Femur (tissue), 1 donor: Measurements from ENCODE around the gene ASZ1.
"Not testable (repeated sequence)": the region's sequence is repeated elsewhere in the genome, so short reads cannot be mapped to it uniquely, and the experiment has no call there.

Experiments
- DNase-seq: peaks from one replicate; pipeline ENCODE4 v3.0.0-alpha.2; 2017

The ASZ1 gene, protein sequence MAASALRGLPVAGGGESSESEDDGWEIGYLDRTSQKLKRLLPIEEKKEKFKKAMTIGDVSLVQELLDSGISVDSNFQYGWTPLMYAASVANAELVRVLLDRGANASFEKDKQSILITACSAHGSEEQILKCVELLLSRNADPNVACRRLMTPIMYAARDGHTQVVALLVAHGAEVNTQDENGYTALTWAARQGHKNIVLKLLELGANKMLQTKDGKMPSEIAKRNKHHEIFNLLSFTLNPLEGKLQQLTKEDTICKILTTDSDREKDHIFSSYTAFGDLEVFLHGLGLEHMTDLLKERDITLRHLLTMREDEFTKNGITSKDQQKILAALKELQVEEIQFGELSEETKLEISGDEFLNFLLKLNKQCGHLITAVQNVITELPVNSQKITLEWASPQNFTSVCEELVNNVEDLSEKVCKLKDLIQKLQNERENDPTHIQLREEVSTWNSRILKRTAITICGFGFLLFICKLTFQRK

DNA sequence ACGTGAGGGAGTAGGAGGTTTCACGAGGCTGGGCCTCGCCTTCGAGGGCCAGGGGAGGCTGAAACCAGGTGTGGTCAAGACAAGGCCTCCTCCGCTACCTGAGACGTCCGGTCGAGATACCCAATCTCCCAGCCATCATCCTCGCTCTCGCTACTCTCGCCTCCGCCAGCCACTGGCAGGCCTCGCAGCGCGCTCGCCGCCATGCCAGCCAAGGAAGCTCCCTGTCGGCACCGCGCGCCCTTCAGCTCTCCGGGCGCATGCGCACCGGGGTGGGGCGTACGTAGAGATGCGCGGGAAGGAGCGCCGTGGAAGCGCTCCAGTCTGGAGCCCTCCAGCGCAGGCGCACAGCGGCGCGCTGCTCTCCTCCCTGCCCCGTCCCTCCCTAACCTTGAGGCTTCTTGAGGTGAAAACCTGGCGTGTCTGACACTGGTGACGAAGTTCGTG lies at the start of gene ASZ1:
TSS of gene ASZ1 (minus strand) at position 236 of the 444 bp plus-strand sequence. CDS start at position 203, 33 bp downstream.
- DNase-seq = no peak

DNA sequence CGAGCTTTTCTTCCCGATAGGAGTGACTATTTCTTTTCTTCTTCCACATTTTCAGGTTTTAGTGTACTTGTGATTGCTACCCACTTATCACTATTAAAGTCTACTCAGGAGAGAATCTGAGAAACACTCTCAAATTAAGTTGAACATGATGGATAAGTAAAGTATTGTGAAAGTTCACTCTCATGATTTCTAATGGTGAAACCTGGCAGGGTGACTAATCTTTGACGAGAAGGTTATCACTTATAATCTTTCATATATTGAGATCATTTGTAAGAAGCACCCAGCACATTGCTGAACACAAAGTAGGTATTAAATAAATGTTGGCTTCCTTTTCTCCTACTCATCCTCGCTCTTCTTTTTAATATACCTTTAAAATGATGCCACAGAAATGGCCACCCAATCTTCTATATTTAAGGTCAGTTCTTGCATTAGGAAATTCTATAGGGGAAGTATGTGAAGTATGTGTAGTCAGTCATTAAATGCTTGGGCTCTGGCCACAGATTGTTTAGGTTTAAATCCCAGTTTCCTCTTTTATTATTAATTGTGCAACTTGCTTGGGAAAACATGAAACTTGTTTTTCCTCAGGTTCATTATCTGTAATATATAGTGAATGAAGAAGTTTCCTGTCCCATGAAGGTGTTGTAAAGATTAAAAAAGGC lies 49.4 kb upstream of the ASZ1 start:
- DNase-seq = no peak

DNA sequence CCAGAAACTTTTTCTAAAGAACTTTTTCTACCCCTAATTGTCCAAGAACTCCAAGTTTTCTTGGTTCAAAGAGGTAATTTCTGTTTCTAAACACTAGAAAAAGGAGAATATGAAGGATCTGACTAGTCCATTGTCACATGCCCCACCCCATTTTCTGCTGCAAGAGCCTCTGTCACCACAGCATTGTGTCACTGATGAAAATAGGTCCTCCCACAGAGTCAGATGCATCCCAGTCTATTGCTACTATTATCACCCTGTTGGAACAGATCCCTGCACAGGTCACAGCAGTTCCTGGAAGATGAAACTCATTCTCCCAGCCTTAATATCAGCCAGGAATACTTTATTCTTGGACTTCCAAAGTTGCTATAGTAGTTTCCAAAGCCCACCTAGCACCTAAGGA lies 45.0 kb upstream of the ASZ1 start:
- no peak for DNase-seq

DNA sequence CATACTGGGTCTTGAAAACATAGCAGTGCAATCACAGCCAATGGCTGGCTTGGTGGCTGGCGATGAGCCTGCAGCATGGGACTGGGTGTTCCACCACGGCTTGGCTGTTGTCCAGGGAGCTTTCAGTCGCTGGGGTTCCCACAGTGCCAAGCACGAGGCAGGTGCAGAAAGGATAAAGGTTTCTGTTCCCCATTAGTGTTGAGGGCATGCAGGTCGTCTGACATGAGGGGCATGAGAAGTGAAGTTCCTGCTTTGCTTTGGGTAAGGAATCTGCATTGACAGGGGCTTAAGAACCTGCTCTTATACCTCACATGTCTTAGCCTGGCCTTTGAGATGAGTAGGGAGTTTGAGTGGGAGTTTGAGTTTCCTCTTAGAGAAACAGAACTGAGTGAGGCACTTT lies 43.5 kb upstream of the ASZ1 start:
- no peak for DNase-seq

DNA sequence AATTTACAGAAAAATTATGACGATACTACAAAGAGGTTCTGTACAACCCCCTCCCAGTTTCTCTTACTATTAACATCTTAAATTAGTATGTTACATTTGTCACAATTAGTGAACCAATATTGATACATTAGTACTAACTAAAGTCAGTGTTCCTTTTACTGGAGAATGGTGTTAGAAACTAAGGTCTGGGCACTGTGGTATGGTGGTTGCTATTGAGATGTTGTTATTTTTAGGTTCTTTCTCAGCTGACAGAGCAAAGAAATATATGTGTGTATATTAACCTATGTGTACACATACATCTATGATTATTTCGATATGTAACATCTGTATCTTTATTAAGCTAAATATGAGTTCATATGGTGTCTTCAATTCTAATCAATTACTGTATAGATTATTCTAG lies 40.9 kb upstream of the ASZ1 start:
- no peak for DNase-seq

DNA sequence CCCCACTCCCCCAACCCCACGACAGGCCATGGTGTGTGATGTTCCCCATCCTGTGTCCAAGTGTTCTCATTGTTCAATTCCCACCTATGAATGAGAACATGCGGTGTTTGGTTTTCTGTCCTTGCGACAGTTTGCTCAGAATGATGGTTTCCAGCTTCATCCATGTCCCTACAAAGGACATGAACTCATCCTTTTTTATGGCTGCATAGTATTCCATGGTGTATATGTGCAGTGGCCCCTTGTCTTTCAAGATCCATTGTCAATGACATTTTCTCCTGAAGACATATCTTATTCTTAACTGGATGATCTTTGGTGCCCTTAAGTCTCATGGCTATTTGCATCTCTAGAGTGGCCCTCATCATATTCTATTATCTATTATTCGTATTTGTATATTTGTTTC lies 33.5 kb upstream of the ASZ1 start:
- not testable (repeated sequence) for DNase-seq

DNA sequence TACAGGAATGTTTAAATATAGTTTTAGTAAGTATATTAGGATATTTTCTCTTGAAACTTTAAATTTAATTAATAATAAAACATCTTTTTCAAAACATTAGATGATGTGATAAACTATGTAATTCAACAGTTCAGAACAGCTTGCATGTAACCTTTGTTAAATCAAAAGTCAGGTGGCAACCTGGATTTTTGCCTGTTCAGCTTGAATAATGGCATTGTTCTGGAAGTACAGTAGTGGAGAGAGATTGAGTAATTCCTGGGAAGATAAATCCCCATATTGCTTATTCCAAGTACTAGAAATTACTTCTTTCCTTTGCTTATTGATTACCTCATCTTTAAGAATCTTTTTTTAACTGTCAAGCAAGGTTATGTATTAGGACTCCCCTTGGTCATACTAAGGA lies 32.4 kb upstream of the ASZ1 start:
- DNase-seq = no peak

DNA sequence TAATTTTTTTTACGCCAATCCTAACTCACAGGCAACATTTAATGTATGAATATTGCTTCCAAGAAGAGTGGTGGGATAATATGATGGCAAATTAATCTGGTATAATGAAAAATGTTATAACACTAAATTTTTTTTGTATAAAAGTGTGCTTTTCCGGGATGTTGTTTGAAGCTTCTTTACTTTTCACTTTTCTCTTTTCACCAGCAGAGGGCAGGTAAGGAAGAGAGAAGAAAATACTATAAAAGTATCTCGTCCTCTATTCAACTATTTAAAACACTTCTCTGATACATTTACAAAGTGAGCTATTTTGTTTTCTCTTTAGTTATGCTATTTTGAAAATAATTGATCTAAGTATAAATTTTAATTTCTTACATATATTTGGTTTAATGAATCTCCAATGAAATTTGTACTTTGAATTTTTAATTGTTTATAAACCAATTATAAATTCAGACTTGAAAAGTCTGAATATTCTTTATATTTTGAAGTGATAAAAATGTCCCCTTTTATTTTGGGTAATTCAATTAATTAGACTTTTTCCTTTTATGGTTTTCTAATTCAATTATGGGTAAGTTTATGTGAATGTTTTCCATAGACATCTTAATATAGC lies 31.8 kb upstream of the ASZ1 start:
- DNase-seq = no peak

DNA sequence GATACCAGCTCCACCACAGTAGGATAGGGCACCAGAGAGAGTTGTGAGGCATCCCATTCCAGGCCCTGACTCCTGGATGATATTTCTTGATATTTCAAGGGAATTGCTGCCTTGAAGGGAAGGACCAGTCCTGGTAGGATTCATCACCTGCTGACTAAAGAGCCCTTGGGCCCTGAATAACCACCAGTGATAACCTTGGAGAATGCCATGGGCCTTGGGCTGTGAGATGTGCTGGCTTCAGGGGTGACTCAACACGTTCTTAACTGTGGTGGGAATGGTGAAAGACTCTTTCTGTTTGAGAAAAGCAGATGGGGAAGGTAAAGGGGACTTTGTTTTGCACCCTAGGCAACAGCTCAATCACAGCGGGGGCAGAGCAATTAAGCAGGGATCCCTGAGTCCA lies 21.4 kb upstream of the ASZ1 start:
- DNase-seq = no peak

DNA sequence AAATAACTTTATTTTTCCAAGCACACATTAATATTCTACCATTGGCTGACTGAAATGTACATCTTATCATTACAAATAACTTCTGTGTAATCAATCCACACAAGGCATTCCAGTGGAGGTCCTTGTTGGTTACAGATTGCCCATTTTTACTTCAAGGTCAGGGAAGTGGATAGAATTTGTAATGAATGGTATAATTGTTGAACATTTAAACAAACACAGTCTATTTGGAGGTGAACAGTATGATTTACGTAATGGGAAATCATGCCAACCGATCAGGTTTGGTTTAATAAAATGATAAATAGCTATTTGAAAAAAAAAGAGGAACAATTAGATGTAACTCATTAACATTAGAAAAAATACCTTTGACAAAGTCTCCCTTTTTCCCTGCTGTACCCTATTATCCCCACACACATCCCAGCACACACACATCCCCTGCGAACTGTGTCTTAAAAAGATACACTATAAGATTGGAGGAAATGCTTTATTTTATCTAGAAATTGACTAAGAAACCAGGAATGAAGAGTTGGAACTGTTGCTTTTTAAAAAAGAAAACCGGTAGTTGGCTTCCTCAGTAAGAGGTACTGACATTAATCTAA lies 19.0 kb upstream of the ASZ1 start:
- DNase-seq = no peak

DNA sequence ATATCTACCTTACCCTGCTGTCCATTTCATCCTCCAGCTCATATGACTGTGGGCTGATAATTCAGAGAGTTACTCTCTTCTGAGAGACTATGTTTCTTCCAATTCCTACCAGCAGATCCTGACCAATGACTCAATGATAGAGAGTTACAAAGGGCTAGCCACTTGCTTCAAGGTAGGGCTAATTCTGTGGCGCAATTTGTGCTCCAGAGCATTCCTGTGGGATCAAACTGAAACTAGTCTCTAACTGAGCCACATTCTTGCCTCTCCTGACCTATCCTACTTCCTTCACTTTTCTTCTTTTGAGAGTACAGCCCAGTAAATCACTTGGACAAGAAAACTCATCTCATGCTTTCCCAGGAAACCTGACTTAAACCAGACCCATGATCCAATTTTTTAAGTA lies 17.9 kb upstream of the ASZ1 start:
- no peak for DNase-seq

DNA sequence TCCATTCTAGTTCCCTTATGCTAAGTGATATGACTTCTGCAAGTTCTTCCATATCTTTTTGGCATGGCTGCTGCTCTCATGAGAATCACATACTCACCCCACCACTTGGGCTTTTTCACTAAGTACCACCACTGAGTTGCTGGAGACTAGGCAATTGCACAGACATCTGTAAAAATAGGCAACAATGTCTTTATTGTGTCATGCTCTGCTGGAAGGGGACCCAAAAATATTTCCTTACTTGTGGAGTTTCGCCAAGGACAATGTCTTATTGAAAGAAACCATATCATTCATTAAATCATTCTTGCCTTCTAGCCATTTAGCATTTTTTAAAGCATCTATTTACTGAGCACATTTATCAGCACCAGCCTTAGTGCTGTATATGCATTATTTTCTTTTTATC lies 17.4 kb upstream of the ASZ1 start:
- DNase-seq = no peak

DNA sequence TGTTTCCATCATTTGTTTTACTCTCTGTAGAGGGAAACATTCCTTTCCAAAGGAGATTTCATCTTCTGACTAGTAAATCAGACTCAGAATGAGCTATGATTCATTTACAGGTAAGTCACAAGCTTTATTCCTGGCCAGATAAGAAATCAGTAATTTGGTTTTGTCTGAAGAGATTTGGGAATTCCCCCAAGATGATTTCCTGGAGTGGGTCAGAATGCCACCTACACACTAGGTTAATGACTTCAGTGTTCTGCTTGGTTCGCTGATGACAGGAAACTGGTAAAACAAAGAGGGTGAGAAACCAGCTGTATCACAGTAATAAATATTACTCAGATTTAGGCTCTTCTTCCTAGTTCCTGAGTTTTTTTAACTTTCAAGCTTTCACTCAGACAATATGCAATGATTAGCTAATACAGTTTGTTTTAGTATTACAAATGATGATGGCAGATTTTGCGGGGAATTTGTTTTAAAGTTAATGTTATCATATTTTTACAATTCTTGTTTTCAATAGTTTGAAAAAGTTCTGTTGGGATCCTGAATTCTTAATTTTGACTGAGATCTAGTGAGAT lies 8.3 kb upstream of the ASZ1 start:
- no peak for DNase-seq

DNA sequence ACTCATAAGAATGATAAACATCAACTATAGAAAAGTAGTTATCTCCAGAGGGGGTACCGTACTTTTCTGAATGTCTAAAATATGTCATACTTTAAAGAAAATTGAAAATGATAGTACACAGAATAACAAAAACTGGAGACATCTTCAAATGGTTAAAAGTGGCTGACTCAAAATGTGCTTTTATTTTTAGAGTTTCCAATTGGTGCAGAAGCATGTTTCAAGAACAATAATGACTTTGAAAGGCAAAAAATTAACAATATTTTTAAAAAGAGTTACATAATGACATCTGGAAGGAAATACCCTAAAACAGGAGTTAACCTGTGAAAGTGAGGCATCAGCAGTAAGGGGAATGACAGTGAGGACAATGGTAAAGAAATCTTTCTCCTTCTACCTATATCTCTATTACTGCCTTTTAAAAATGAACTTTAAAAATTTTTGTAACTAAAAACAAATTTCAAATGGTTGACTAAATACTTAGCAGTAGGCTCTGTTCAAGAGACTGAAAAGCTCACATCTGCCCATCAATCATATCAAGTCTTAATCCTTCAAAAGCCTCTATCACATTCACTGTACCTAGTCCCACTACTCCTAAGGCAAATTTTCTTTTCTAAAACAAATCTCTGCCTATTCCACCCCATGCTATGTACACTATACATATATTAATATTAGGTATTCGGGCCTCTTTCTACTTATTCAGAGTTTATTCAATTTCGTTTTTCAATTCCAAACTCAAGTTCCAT lies 3.0 kb downstream of the ASZ1 start:
- no peak for DNase-seq

DNA sequence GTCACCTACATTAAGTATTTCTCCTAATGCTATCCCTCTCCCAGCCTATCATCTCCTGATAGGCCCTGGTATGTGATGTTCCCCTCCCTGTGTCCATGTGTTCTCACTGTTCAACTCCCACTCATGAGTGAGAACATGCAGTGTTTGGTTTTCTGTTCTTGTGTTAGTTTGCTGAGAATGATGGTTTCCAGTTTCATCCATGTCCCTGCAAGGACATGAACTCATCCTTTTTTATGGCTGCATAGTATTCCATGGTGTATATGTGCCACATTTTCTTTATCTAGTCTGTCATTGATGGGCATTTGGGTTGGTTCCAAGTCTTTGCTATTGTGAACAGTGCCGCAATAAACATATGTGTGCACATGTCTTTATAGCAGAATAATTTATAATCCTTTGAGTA lies 12.7 kb downstream of the ASZ1 start:
- not testable (repeated sequence) for DNase-seq

DNA sequence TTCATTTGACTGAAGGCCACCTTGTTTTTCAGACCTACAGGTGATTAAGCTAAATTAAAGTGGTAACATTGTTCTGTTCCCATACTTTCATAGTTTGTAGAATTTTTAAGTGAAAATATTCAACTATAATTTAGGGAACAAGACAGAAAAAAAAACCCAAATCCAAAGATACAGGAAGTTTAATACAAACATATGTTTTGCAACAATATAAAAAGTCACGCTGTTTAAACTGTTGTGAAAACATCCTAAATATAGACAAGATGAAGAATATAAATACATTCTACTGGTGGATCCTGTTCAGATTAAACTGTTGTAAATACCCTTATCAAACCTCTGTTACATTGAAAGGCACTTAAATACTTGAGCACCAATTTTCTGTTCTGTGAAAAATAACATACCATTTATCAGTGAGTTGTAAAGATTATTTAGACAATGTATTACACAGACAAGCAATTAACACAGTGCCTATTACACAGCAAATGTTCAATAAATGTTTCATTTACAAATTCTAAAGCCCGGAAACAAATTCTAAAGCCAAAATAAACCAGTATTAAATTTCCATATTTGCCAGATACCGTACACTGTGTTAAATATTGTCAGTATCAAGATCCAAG lies 14.2 kb downstream of the ASZ1 start:
- no peak for DNase-seq

DNA sequence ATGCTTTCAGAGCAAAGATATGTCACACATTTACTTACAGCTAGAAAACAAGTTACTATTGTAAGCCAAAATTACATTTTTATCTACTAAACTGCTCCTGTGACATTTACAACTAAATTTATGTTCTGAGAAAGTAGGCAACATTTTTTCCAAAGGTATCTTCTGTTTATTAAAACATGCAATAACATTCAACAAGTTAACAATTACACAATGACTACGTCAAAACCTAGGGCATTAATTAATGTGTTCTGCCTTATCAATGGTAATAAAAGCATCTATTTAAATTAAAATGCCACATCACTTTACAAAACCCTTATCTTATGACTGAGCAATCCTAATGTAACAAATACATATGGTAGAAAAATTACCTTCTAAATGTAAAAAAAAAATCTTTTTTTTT lies 14.9 kb downstream of the ASZ1 start:
- DNase-seq = no peak

DNA sequence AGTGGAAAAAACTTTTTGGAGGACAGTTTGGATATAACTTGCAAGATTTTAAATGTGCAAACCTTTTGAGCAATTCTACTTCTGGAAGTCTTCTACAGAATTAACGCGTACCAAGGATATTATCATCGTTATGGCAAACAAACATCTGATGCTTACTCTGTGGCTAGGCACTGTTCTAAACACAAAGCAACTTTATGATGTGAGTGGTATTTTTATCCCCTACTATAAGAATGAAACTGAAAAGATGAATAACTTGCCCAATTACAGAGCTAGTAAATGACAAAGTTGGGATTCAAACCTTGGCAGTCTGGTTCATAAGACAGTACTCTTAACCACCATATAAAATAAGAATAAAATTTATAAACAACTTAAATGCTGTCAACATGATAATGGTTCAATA lies 15.8 kb downstream of the ASZ1 start:
- DNase-seq = no peak

DNA sequence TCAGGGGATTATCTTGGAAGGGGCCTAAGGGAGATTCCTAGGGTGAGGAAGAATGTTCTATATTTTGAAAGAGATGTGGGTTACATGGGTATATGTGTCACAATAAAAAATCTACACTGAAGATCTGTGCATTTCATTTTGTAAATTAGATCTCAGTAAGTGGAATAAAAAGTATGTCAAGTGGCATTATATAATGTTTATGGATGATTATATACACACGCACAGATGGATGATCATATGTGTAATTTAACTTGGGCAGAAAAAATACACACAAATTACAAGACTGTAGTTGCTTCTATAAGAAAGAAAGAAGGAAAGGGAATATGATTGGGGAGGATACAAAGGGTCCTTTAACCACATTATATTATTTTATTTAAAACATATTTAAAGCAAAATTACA lies 18.5 kb downstream of the ASZ1 start:
- no peak for DNase-seq

DNA sequence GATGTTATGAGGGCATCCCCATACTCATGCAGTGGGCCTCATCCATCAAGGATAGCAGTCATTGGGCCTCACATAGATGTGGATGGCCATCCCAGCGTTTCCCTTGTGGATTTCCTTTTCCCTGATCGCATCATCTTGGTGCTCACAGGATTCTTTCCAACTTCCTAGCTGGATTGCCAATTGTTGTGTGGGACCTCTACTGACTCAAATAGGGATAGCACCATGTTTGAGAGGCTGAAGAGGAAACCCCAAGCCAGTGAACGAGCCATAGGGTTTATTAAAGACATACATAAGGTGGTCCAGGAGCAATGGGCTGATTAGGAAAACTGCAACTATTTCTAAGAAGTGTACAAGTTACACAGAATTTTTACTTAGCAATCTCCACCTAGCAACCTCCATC lies 21.8 kb downstream of the ASZ1 start:
- DNase-seq = no peak

DNA sequence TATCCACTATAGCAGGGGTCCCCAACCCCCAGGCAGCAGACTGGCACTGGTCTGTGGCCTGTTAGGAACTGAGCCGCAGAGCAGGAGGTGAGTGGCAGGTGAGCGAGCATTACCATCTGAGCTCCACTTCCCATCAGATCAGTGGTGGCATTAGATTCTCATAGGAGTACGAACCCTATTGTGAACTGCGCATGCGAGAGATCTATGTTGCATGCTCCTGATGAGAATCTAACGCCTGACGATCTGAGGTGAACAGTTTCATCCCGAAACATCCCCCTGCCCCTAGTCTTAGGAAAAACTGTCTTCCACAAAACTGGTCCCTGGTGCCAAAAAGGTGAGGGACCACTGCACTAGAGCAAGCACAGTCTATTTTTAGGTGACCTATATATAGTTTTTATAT lies 23.6 kb downstream of the ASZ1 start:
- no peak for DNase-seq

DNA sequence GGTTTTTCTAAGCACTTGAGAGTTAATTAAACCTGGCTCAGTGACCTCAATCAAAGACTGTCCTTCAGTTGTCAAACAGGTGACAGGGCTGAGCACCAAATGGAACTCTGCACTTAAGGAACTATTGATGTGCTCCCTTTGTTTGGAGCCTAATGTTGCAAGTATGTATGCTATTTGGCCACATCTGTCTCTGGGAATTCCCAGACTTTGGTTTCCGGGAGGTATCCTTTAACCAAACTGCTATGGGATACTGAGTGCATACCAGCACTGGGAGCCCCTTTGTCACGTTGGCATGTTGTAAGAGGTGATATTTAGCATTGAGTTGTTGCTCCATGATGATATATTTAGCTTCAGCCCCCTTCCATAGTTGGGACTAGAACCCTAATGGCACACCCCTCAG lies 25.2 kb downstream of the ASZ1 start:
- DNase-seq = no peak
